ENCODE results near the gene PLA2G4E.

- TF ChIP-seq CTCF (IDR thresholded peaks at IDR 0.05) = no peak
- no peak for TF ChIP-seq POLR2A (IDR thresholded peaks at IDR 0.05; ENCODE audit: low read length)
- TF ChIP-seq HMGXB4 (CRISPR knock-in tag; IDR thresholded peaks at IDR 0.05; ENCODE audit: borderline replicate concordance) = no peak
- no peak for TF ChIP-seq RFX5 (IDR thresholded peaks at IDR 0.05)
- TF ChIP-seq EP300 (IDR thresholded peaks at IDR 0.05) = no peak
- no peak for TF ChIP-seq CEBPB (IDR thresholded peaks at IDR 0.05)
- TF ChIP-seq MAZ (IDR thresholded peaks at IDR 0.05; ENCODE audit: borderline replicate concordance, low read depth, low read length) = no peak
- TF ChIP-seq ZFP36 (IDR thresholded peaks at IDR 0.05; ENCODE audit: borderline replicate concordance, partially characterized antibody) = no peak
- TF ChIP-seq SMC3 (IDR thresholded peaks at IDR 0.05) = no peak
- no peak for TF ChIP-seq REST (IDR thresholded peaks at IDR 0.05)
Observed at GRCh38 chr15:42064271-42064670, 43.4 kb upstream of the PLA2G4E start.
